Chondrocyte (in vitro differentiated cells): ENCODE measurements around the gene TEX35. TPM values are rescaled to one million over a fixed set of nuclear protein-coding genes. Genes with fewer than 3 reads are reported as not detected.
"Not testable (repeated sequence)": the region's sequence is repeated elsewhere in the genome, so short reads cannot be mapped to it uniquely, and the experiment has no call there.

Experiments used
- DNase-seq: peaks from one replicate; pipeline ENCODE4 v3.0.0; 2021; ENCODE audit warnings: mixed read lengths, low spot score
- H3K27ac Mint-ChIP-seq: one replicate; pipeline ENCODE4 v1.8.0; 2021; ENCODE audit warnings: mild to moderate bottlenecking, moderate library complexity, mixed read lengths; ENCODE audit not compliant: unreplicated experiment
- H3K27me3 Mint-ChIP-seq: 2 replicates; pipeline ENCODE4 v1.8.0; 2021; ENCODE audit warnings: low read depth, mixed read lengths
- H3K36me3 Mint-ChIP-seq: 2 replicates; pipeline ENCODE4 v1.8.0; 2021; ENCODE audit warnings: low read depth, mixed read lengths
- H3K4me1 Mint-ChIP-seq: 2 replicates; pipeline ENCODE4 v1.8.0; 2021; ENCODE audit warnings: low read depth, mild to moderate bottlenecking, mixed read lengths
- H3K4me3 Mint-ChIP-seq: one replicate; pipeline ENCODE4 v1.8.0; 2021; ENCODE audit warnings: mild to moderate bottlenecking, moderate library complexity, mixed read lengths; ENCODE audit not compliant: unreplicated experiment
- H3K9me3 Mint-ChIP-seq: 2 replicates; pipeline ENCODE4 v1.8.0; 2021; ENCODE audit warnings: low read depth, mixed read lengths
- CTCF ChIP-seq: fragments of 200-600 bp; sonication (generic); IDR thresholded peaks from 2 replicates; pipeline ENCODE4 v1.5.0; 2021; ENCODE audit warnings: antibody characterized with exemption, mild to moderate bottlenecking, moderate library complexity
- total RNA-seq: library from RNA; stranded (reverse); gene quantifications from 3 replicates; pipeline ENCODE4 v1.2.1, GENCODE V29; 2021

Gene TEX35
- total RNA-seq, 1 donor from 2014 or later, result not detected

DNA sequence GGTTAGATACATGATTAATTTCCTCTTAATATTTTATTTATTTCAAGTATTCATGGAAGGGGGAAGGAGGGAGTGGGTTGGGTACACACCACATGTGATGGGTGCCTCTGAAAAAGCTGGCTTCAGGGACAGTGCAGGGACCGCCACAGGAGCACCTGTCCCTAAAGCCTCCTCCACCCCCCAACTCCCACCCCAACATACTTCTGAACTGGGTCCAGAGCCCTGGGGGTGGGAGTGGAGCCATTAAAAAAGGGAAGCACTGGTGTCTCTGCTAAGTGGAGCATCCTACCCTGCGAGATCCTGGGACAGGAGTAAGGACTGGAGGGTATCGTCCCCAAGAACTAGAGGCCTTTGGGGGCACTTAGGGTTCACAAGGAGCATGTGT is 10.6 kb upstream of the TEX35 start:
- no peaks in the 10 kb centered on the region for H3K9me3 Mint-ChIP-seq
- H3K36me3 Mint-ChIP-seq, result no peaks in the 10 kb centered on the region
- no peak for TF ChIP-seq CTCF
- no peak overlapping the region for H3K27ac Mint-ChIP-seq
- no peak for DNase-seq
- H3K27me3 Mint-ChIP-seq, result no peaks in the 10 kb centered on the region
- H3K4me1 Mint-ChIP-seq, result no peaks in the 10 kb centered on the region
- no peak overlapping the region for H3K4me3 Mint-ChIP-seq

DNA sequence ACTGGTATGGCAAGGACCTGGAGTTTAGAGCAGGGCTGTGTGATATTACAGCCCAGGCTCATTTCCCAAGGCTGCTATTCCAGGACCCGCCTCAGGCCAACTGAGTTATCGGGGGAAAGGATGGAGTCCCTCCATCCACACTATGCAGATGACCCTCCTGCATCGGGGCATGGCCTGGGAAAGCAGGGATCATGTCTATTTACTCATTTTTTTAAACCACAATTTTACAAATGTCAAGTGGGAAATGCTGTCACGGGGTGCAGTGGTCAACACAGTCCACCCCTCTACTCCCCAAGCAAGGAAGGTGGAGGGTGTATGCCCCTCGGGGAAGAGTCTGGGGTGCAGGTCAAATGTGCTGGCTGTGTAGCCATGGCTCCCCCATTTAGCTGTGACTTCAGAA is 10.1 kb upstream of the TEX35 start:
- Mint-ChIP-seq H3K4me3 (no peak overlapping the region), H3K36me3 (no peaks in the 10 kb centered on the region), H3K27ac (no peak overlapping the region)

GRCh38 chr1:178503316-178503715 is 9.6 kb upstream of the TEX35 start:
- H3K4me3 Mint-ChIP-seq, H3K27ac Mint-ChIP-seq, H3K36me3 Mint-ChIP-seq, H3K9me3 Mint-ChIP-seq, H3K4me1 Mint-ChIP-seq, H3K27me3 Mint-ChIP-seq, DNase-seq: not testable (repeated sequence)

More for the DNA sequence above, 10.1 kb upstream of the TEX35 start:
- Mint-ChIP-seq H3K4me1 (no peaks in the 10 kb centered on the region), H3K27me3 (no peaks in the 10 kb centered on the region), H3K9me3 (no peaks in the 10 kb centered on the region)
- TF ChIP-seq CTCF, result no peak
- no peak for DNase-seq

GRCh38 chr1:178503849-178504248 is 9.1 kb upstream of the TEX35 start:
- no peaks in the 10 kb centered on the region for H3K36me3 Mint-ChIP-seq
- no peaks in the 10 kb centered on the region for H3K27me3 Mint-ChIP-seq
- no peak for DNase-seq
- H3K4me3 Mint-ChIP-seq, result no peak overlapping the region
- no peaks in the 10 kb centered on the region for H3K9me3 Mint-ChIP-seq
- TF ChIP-seq CTCF, result no peak
- no peak overlapping the region for H3K27ac Mint-ChIP-seq
- H3K4me1 Mint-ChIP-seq, result no peaks in the 10 kb centered on the region

DNA sequence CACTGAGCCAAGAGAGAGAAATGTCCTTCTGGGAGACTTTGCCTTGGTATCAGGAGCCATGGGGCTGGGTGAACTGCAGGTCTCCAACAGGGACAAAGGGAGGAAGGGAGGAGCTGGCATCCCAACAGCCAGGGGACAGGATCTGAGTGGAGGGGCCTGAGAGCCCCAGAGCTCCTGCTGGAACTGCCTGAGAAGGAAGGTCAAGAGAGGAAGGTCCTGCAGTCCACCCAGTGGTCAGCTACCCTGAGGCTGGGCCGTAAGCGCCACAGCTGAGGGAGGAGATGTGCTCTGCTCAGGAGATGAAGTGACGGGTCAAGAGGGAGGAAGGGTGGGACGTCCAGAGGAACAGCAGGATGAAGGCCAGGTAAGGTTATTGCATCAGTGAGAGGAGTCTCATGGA is 8.6 kb upstream of the TEX35 start:
- no peak for DNase-seq
- Mint-ChIP-seq H3K9me3 (no peaks in the 10 kb centered on the region), H3K27ac (no peak overlapping the region), H3K4me3 (no peak overlapping the region), H3K4me1 (no peaks in the 10 kb centered on the region), H3K27me3 (no peaks in the 10 kb centered on the region), H3K36me3 (no peaks in the 10 kb centered on the region)
- no peak for TF ChIP-seq CTCF

DNA sequence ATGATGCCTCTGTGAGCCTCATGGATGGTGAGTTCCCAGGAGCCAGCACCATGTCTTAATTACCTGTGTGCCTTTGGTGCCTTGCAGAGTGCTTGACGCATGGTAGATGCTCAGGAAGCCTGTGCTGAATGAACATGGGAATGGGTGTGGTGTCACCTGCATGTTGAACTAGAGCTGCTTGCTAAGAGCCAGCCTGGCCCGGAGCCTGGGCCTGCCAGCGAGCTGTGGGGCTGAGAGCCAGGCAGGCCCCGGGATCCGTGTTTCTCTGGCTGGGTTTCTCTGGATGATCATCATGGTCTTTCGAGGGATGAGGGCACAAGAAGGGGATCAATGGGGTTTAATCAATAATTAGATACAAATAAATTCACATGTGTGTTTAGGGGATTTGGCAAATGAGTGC is 6.7 kb upstream of the TEX35 start:
- DNase-seq, result no peak
- no peak for TF ChIP-seq CTCF
- Mint-ChIP-seq H3K4me3 (no peak overlapping the region), H3K27ac (no peak overlapping the region), H3K9me3 (no peaks in the 10 kb centered on the region), H3K27me3 (no peaks in the 10 kb centered on the region), H3K4me1 (no peaks in the 10 kb centered on the region), H3K36me3 (no peaks in the 10 kb centered on the region)
